22Rv1 (cell line): Measurements from ENCODE around the gene KCNH1.

Experiments used
- H3K27ac ChIP-seq: fragments of 450-650 bp; 2 replicates; pipeline ENCODE4 v1.5.1; 2017
- ZFX ChIP-seq: fragments of 450-650 bp; IDR thresholded peaks from 2 replicates; pipeline ENCODE4 v1.6.1; 2017; ENCODE audit warnings: antibody characterized with exemption, borderline replicate concordance
- TF ChIP-seq, protein P1 (sequence below): fragments of 450-650 bp; IDR thresholded peaks from 2 replicates; pipeline ENCODE4 v1.5.1; 2017; ENCODE audit warnings: mild to moderate bottlenecking

Gene KCNH1

DNA sequence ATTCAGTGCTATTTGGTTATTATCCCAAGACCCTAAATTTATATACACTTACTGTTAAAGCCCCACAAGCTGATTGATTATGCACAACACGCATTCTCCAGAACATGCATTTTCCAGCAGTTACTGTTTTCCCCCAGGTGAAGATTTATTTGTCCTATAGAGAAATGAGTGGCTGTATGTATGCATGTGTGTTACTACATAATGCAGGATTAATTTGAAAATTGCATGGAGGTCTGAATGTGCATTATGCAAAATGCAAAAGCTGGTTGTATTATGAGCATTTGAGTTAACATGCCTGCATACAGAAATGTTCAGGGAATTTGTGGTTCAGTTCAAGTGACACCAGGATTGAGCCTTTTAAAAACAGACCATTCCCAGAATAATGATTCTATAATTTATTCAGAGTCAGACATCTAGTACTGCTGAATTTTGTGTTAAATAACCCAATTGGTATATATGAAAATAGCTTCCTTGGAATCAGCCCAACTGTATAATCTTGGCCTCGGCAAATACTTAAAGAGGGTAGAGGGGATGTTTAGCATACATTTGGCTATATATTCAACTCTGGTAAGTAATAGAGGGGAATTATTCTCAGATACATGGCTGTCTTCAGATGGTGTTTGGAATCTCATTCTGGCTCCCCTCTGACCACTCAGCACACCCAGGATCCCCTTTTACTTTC lies 485.2 kb downstream of the KCNH1 start:
- no peak for TF ChIP-seq ZFX
- TF ChIP-seq, protein P1, sequence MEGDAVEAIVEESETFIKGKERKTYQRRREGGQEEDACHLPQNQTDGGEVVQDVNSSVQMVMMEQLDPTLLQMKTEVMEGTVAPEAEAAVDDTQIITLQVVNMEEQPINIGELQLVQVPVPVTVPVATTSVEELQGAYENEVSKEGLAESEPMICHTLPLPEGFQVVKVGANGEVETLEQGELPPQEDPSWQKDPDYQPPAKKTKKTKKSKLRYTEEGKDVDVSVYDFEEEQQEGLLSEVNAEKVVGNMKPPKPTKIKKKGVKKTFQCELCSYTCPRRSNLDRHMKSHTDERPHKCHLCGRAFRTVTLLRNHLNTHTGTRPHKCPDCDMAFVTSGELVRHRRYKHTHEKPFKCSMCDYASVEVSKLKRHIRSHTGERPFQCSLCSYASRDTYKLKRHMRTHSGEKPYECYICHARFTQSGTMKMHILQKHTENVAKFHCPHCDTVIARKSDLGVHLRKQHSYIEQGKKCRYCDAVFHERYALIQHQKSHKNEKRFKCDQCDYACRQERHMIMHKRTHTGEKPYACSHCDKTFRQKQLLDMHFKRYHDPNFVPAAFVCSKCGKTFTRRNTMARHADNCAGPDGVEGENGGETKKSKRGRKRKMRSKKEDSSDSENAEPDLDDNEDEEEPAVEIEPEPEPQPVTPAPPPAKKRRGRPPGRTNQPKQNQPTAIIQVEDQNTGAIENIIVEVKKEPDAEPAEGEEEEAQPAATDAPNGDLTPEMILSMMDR, result no peak
- no peak overlapping the region for H3K27ac ChIP-seq

DNA sequence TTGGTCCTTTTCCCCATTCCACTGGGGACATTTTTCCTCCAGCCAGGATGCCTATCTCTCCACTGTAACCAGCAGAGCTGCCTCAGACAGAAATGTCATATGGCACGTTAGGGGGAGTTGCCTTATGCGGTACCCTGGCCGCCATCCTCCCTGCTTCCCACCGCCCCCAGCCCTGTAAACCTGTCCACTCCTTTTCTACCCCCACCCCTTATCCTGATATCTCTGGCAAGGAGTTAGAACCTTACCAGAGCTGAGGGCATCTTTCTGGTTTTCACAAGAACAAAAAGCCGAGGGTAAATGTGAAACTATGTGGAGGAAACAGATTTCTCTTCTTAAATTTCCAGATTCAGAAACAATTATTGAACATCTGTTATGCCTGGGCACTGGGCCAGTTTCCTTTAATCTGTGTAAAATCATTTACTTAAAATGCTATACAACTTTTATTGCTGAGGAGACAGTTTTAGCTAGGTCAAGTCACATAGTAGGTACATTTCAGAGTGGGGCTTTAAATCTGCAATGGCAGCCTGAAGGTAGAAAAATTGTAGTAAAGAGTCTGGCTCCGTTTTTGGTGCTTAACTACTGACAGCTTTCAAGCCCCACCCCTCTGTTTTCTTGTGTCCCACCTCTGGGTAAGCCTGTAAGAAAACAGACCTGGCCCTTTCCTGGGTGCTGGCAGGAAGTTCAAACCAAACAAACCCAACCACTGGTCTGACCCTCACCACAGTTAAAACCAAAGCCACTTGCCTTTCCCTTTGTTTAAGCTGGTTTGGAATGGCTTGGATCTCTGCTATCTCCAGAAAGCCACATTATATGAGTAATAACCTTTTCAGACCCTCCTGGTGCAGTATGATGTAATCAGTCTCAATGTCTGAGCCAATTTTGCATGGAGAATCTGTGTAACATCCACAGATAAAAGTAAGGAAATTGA lies 486.3 kb downstream of the KCNH1 start:
- no peak for TF ChIP-seq ZFX
- TF ChIP-seq, protein P1, result no peak
- no peak overlapping the region for H3K27ac ChIP-seq

DNA sequence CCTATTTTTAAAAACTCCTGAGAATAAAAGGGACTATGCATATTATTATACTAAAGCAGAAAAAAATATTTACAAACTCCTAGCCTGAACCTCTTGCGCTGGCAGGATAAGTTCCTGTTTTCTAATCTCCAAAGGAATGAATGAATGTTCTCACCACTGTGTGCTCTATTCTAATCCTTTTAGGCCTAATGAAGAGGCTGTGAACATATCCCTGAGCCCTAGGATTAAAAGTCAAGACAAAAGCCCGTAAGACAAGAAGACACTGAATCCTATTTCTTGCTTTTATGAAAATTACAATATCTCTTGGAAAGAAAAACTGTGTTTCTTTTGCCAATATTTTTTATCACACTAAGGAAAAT lies 487.7 kb downstream of the KCNH1 start:
- TF ChIP-seq ZFX, result no peak
- TF ChIP-seq, protein P1, result no peak

DNA sequence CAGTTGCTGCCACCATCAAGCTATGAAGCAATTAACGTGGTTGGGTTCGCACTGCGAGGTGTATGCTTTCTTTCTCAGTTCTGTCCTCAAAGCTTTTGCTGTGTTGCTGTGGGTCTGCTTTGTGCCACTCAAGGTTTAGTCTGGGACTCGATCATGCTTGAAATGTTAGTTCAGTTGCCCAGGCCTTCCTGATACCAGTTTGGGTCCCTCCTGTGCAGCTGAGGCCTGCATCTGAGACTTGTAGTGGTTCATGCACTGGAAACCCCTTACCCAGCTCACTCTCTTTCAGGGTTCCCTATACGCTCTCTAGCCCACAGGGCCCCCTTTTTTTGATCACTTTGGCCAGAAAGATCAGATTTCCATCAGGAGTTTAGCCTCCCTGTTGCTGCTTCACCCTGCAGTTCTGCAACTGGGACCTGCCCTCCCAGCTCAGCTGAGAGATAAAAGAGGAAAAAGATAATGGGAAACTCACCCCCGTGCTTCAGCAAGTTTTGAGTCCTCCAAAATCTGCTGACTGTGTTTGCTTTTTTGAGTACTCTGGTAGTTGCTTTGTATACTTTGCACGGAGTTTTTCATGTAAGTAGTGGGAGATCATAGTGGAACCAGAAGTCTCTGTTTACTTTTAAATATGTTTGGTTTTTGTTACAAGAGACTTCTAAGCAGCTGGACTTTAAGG lies 488.2 kb downstream of the KCNH1 start:
- TF ChIP-seq ZFX, result no peak
- TF ChIP-seq, protein P1, result no peak

More for the DNA sequence above, 487.7 kb downstream of the KCNH1 start:
- no peak overlapping the region for H3K27ac ChIP-seq

DNA sequence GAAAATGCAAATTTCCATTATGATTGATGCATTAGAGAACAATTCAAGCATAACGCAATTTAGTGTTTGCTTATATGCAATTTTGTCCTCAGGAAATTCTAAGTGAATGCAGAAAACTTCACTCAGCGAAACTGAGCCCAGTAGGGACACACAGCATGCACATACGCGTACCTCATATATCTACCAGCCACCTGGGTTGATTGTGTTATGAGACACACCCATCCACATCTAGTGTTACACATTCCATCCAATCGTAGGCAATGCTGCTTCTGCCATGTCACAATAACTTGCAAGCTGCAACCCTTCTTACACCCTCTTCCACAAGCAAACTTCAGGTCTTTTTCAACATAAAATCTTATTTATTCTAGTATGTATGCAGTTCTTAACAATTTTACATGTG lies 492.4 kb downstream of the KCNH1 start:
- TF ChIP-seq, protein P1, result no peak
- TF ChIP-seq ZFX, result no peak
- no peak overlapping the region for H3K27ac ChIP-seq

More for the DNA sequence above, 488.2 kb downstream of the KCNH1 start:
- no peak overlapping the region for H3K27ac ChIP-seq

DNA sequence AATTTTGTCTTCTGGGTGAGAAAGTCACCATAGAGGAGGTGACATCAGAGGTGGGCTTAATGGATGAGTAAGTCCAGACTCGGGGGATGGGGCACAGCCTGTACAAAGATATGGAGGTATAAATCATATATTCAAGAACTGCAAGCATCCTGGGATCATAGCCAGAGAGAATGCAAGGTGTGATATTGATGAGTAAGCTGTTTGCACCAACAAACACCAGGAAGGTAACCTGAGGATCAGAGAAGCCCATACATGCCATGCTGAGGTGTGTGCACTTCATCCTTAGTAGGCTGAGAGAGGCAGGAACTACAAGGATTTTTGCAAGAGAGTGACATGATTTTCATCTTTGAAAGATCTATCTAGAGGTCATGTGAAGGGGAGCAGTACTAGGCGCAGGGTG lies 498.8 kb downstream of the KCNH1 start:
- no peak overlapping the region for H3K27ac ChIP-seq
- TF ChIP-seq, protein P1, result no peak
- TF ChIP-seq ZFX, result no peak
